Activated CD4-positive, CD25-positive, alpha-beta regulatory T cell treated with anti-CD3 and anti-CD28 coated beads, Interleukin-2, amount 50 U/mL, for 72 hours (primary cell): ENCODE measurements around the gene DPY19L3.
"Not testable (repeated sequence)": the region's sequence is repeated elsewhere in the genome, so short reads cannot be mapped to it uniquely, and the experiment has no call there.

Experiments used
- DNase-seq: peaks from one replicate; pipeline ENCODE4 v3.0.0; 2021

The DPY19L3 gene

DNA sequence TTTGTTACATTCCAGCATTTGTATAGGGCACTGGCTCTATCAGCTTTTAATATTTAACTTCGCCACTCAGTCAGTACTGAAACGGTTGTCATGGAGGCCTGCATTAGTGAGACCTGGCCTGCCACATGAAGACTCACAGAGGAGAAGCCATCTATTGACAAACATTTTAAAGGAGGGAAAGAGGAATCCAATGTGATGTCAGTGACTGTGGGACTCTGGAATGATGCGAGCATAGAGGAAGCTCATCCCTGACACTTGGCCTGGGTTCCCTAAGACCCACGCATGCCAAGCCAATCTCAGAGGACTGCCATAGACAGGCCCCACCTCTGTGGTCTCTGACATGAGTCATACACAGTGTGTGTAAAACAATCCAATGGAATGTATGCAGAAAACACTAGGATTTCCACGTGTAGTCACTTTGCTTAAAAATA, 7.9 kb upstream of the DPY19L3 start:
- no peak for DNase-seq

DNA sequence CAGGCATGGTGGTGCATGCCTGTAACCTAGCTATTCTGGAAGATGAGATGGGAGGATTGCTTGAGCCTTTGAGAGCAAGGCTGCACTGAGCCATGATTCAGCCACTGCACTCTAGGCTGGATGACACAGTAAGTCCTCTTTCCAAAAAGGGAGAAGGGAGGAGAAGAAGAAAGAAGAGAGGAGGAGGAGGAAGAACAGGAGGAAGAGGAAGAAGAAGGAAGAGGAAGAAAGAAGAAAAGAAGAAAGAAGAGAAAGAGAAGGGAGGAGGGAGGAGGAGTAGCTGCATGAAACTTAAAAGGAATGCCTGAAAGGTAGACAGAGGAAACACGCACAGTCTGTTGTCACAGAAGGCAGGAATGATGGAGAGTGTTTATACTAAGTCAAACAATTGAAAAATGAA, 3.6 kb upstream of the DPY19L3 start:
- no peak for DNase-seq

DNA sequence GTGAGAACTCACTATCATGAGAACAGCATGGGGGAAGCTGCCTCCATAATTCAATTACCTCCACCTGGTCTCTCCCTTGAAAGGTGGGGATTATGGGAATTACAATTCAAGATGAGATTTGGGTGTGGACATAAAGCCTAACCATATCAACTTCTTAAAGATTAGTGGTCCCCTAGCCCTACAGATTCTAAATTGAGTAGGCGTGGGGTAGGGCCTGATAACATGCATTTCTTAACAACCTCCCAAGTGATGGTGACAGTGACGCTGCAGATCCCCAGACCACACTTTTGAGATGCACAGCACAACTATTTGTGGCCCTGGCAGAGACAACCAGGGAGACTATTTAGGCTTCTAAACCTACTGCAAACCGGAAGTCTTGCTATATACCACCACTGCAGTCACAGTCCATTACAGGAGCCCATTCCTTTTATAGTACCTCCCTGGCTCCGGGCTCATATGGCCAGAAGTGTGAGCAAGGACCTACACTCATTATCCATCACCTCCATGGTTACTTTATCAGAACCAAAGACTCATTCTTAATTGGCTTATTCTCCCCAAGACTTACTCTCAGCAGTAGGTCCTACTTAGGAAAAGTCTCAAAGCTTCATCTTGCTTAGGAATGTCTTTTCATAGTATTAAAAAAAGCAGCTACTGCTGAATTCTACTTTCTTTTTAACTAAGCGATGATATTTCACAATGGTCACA, 2.1 kb upstream of the DPY19L3 start:
- no peak for DNase-seq

DNA sequence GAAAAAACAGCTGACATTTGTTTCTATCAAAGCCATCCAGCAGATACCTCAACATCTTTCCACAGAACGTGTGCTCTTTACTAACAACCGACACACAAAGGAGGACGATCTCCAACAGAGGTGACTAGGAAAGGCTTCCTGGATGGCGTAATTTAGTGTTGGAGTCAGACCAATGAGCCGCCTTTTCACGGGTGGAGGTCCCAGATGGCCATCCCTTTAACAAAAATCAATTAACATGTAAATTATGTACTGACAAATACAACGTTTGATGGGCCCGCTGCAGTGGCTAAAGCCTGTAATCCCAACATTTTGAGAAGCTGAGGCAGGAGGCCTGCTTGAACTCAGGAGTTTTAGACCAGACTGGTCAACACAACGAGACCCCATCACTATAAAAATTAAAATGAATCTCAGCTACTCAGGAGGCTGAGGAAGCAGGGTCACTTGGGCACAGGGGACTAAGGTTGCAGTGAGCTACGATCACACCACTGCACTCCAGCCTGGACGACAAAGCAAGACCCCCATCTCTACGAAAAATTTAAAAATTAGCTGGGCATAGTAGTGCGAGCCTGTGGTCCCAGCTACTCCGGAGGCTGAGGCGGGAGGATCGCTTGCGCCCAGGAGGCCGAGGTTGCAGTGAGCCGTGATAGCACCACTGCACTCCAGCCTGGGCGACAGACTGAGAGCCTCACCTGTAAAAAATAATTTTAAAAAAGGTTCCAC, 1.2 kb upstream of the DPY19L3 start:
- DNase-seq, result no peak

DNA sequence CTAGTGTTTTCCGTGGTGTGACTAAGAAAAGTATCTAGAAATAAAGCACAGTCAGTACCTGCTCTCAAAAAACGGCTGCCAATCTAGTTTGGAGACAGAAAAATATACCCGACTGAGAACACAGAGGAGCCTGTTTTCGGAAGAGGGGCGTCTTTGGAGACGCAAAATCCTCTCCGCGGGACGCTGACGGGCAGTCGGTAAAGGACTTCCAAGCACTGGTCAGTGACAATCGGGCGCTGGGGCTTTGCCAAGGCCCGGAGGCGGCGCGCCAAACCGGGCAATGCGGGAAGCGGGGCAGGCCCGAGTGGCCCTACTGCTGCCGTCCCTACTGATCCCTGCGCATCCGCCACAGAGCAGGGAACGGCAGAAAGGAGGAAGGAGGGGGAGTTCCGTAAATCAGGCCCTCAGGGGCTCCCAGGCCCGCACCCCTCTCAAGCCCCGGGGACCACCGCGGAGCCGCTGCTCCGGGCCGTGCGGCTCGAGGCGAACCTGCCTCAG, 588 bp upstream of the DPY19L3 start:
- peak; percentile 53 for DNase-seq

DNA sequence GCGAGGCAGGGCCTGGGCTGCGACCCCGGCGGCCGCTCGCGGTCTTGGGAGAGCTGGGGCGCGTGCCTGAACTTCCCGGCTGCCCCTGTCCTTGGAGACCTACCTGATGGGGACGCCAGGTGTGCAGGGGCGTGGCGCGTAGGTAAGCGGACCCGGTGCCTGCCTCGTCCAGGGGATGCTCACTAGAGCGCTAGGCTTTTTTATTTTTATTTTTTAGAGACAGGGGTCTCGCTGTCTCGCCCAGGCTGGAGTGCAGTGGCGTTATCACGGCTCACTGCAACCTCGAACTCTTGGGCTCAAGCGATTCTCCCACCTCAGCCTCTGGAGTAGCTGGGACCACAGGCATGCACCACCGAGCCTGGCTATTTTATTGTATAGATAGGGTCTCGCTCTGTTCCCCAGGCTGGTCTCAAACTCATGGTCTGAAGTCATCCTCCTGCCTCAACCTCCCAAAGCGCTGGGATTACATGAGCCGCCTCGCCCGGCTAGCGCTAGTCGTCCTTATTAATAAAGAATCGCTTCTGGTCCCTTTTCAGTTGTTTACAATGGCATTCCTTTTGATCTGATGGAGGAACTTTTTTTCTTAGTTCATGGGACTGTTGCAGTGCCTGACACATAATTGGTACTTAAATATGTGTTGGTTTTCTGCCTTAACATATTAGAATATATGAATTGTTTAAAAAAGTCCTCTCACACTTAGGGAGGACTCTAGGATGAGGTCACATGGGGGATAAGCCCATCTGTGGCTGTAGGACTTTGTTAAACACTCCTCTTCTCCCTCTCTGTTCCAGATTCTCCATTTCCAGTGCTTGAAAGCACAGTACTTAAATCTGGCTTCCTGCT, 812 bp downstream of the DPY19L3 start:
- no peak for DNase-seq

DNA sequence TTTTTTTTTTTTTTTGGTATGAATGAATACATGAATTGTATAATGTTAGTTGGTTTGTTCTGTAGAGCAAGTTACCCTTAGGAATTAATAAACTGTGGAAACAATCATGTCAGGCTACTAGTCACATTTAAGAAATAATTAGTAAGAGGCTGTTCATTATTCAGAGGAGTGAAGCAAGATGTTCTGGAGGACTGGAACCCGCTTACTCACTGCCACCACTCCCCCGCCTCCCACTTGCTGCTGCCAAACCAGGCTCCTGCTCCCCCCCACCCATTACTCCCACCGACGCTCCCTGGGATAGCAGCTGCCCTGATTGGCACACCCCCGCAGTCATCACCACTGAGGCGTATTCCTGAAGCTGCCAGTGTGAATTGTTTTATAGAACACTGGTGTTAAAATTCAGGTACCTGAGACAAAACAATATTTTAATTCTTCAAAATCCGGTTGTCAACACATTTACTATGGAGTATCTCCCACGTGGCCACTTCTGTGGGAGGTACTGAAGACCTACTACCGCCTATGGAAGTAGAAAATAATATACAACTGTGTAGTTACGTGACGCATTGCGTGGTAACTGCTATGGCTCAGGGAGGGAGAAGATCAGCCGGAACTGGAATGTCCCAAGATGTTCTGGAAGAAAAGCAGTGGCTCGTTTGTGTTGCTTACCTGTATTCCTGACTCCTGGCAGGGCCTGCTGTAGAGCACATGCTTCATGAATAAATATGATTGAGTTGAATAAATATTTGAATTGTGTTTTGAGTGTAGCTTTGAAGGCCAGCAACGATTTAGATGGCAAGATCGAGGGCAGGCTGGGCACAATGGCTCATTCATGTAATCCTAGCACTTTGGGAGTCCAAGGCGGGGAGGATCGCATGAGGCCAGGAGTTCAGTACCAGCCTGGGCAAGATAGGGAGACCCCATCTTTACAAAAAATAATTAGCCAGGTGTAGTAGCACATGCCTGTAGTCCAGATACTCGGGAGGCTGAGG, 1.7 kb downstream of the DPY19L3 start:
- no peak for DNase-seq

DNA sequence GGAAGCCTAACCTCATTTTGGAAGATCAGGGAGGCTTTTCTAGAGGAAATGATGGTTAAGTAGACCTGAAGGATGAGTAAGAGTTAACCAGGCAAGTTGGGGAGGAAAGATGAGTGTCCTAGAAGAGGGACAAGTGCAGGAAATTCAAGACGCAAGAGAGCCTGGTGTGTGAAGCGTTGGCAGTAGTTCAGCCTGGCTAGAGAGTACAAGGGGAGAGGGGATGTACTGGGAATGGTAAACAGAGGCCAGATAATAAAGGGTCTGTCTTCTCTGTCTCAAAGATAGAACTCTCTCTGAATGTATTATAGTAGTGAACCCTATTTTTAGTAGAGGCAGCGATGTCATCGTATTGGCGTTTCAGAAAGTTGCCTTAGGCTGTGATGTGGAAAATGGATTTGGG, 9.7 kb downstream of the DPY19L3 start:
- DNase-seq, result no peak

DNA sequence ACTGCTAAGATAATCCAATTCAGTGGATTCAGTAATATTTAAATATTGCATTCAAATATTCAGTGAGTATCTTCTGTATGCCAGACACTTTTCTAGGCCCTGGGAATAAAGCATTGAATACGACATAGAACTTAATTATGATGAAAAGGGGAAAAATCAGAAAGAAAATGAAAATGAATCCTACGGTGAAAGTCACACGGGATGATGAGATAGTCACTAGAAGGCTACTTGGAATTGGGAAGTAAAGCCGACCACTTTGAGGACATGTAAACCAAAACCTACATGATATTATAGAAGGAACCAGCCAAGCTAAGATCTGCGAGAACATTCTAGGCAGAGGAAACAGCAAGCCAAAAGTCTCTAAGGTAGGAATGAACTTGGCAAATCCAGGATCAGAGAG, 10.1 kb downstream of the DPY19L3 start:
- DNase-seq, result no peak

DNA sequence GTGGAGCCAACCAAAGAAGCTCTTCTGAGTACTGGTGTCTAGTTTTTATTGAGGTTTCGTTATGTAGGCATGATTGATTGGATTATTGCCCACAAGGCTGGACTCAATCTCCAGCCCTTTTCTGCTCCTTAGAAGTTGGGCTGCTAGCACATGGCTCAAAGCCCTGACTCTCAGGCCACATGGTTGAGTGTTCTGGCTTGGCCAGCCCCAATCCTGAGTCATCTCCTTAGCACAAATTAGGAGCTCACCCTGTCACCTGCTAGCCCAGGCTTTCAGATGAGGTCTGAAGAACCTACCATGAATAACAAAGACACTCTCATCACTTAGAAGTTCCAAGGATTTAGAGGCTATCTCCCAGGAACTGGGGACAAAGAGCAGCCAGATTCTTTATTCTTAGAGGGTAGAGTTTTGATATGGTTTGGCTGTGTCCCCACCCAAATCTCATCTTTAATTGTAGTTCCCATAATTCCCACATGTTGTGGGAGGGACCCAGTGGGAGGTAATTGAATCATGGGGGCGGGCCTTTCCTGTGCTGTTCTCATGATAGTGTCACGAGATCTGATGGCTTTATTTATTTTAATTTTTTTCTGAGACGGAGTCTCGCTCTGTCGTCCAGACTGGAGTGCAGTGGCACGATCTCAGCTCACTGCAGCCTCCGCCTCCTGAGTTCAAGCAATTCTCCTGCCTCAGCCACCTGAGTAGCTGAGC, 11.3 kb downstream of the DPY19L3 start:
- no peak for DNase-seq

DNA sequence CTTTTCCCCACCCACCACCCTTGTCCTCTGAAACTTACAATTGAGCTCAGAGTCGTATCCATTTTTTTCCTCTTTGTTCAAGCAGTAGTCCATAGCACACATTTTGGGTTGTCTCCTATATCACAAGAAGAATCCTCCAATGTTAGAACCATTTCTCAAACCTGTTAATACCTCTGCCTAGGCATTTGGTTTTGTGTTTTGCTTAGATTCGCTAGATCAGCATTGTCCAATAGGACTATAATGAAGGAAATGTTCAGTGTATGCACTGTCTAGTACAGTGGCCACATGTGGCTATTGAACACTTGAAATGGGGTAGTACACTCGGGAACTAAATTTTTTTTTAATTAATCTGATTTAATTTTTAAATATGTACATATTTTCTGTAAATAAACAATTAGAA, 12.6 kb downstream of the DPY19L3 start:
- DNase-seq, result no peak

DNA sequence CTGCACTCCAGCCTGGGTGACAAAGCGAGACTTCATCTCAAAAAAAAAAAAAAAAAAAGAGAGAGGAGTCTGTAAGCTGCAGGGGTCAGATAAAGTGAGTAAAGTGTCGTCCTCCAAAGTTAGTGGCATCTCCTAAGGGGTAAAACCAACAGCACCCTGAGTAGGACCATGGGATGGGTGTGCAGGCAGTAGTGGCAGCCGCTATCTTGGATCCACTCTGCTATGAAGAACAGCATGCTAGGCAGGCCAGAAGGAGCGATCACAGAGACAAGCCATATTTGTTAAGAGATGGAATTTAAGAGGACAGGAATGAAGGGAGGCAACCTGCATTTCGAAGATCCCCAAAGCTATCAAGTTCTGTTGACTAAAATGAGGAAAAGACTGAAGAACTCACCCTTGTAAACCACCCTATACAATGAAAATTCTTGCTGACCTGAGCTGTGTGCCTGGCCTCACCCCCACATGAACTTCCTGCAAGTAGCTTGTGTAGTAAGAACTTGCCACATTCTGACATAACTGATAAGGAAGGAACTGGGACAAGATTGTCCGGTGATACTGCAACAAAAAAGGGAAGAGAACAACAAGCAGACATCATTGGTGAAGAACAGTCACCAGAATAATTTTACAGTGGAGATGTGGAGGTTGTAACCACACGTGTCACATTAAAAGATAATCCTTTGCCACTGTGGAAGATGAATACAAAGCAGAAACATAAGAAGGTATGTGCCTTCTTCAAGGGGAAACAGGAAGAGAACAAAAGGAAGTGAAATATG, 16.2 kb downstream of the DPY19L3 start:
- no peak for DNase-seq

DNA sequence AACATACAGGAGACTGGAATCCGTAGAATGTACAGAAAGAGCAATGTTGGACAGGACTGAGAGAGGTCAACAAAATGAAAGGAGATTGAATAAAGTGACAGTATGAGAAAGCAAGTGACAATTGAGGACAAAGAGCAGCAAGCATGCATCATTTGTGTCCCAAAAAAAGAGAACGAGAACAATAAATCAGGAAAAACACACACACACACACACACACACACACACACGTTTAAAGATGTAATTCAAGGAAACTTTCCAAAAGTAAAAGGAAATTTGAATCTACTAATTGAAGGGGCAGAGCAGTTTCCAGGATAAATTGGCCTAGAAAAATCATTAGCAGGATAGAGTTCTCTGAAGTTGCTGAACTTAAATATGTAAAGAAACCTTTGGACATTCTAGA, 16.9 kb downstream of the DPY19L3 start:
- no peak for DNase-seq

DNA sequence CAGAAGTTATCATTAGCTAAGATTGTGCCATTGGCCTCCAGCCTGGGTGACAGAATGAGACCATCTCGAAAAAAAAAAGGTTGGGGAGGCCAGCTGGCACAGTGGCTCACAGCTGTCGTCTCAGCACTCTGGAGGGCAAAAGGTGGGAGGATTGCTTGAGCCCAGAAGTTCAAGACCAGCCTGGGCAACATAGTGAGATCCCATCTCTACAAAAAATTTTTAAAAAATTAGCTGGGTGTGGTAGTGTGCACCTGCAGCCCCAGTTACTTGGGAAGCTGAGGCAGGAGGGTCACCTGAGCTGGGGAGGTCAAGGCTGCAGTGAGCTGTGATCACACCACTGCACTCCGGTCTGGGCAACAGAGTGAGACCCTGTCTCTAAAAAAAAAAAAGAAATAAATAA, 18.4 kb downstream of the DPY19L3 start:
- DNase-seq, result not testable (repeated sequence)

DNA sequence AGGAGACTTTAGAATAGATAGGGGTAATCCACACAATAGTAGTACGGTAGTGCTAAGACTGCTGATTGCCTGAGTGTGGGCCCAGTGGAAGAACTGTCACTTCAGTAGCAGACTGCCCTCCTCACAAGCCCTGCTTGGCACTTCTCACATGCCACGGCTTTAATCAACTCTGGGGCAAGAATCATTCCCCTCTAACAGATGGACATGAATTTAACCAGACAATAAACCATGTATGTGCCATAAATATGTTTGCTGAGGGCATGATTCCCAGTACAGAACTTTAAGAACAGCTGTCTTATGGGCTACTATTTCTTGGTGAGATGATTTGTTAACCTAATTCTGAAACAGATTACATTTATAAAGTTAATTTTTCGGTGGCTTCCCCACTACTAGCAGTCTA, 22.0 kb downstream of the DPY19L3 start:
- DNase-seq, result no peak

DNA sequence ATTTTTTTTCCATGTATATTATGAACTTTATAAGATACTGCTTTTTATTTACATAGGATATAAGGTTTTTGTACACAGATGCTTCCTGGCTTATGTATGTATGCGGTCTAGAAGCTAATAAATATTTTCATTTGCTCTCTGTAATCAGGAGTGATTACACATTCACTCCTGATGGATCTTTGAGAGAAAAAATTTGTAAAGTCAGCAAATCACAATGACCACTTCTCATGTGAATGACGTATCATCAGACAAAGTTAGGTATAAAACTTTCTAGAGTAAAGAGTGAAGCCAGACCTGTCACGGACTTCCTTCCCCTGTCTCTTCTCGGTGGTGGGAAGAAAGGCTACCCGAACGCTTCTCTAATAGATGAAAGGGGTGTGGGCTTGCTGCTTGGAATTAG, 31.1 kb downstream of the DPY19L3 start:
- DNase-seq, result no peak

DNA sequence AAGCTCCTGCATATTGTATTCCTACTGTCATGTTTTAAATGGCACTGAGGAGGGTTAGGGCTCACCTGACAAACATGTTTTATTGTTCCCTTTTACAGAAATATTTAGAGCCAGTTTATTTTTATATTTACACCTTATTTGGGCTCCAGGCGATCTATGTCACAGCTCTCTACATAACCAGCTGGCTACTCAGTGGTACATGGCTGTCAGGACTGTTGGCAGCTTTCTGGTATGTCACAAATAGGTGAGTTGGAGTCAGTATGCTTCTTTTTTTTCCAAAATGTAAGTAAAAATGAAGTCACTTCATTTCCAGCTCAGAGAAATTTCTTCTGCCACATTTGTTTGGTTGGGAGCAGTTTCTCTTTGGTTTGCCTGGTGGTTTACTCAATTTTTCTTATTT, 31.5 kb downstream of the DPY19L3 start:
- DNase-seq, result no peak

DNA sequence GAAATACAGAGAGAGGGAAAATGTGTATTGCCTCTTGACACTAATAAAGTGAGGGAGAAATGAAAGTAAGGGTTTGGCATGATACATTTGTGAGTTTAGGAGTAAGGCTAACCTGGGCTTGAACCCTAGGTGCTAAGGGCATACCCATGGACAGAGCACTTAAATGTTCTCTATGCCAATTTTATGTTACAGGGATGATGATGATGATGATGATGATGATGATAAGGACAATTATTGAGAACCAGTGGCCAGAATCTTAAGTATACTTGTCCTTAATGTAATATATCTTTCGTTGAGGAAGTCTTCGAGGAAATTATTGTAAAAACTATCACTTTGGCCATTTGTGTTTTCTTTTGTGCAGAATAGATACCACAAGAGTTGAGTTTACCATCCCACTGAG, 33.2 kb downstream of the DPY19L3 start:
- no peak for DNase-seq

DNA sequence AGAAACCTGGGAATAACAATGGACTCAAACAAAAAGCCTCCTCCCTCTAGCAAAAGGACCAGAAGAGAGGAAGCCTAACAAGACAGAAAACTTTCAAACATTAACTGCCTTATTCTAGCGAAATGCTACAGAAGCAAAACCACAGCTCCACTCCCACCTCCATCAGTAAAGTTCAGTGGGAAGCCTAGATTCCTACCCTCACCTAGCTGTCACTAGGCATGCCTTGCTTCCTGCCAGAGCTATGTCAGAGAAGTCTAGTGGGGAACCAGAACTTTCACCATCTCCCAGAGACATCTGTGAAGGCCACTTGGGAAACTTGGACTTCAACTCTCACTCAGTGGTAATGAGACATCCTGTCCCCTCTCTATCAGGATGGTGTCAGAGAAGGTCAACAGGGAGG, 37.1 kb downstream of the DPY19L3 start:
- DNase-seq, result no peak

DNA sequence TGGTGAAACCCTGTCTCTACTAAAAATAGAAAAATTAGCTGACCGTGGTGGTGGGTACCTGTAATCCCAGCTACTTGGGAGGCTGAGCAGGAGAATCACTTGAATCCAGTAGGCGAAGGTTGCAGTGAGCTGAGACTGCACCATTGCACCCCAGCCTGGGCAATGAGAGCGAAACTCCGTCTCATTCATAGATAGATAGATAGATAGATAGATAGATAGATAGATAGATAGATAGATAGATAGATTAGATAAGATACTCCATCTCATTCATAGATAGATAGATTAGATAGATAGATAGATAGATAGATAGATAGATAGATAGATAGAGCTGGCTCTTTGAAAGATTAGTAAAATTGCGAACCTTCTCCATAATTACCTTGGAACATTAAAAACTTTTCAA, 42.0 kb downstream of the DPY19L3 start:
- DNase-seq, result not testable (repeated sequence)

DNA sequence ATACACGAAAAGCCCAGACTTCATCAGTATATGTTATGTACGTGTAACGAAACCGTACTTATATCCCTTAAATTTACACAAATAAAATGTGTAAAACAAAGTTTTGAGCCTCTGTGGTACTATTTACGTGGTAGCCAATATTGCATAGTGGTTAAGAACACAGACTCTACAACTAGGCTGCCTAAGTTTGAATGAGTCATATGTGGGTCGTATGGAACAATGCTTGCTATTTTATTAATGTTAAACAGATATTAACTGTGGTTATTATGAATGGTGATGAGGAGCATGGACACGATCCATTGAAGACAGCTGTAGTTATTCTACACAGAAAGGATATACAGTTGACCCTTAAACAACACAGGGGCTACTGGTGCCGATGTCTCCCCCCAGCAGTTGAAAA, 42.5 kb downstream of the DPY19L3 start:
- DNase-seq, result no peak
